ENCODE measurements around the gene FBF1.
"Not testable (repeated sequence)": the region's sequence is repeated elsewhere in the genome, so short reads cannot be mapped to it uniquely, and the experiment has no call there.

GRCh38 chr17:75870228-75870627 lies 70.6 kb downstream of the FBF1 start:
- TF ChIP-seq CTCF, POLR2A (IDR thresholded peaks at IDR 0.05): not testable (repeated sequence)
